PC-3 (cell line): ENCODE measurements around the gene GRK2. TPM values are rescaled to one million over a fixed set of nuclear protein-coding genes. Genes with fewer than 3 reads are reported as not detected.

Experiments
- ATAC-seq: fragments of 200-7000 bp; cut with Tn5 transposase; 2 replicates; pipeline ENCODE4 v1.9.1; 2020; ENCODE audit warnings: mild to moderate bottlenecking, moderate library complexity
- BruUV-seq: library from RNA; stranded (reverse); fragments of 400-500 nt; replicated peaks from 2 replicates; lab custom pipeline; 2021; lab: Mats Ljungman, UMichigan
- CTCF ChIA-PET: fragments of 300-600 bp; sonication (Branson Sonifier 250); formaldehyde crosslinking; loops from one replicate; lab custom pipeline; 2022; ENCODE audit warnings: antibody characterized with exemption; lab: Charles Lee
- POLR2A ChIA-PET: fragments of 300-600 bp; sonication (Branson Sonifier 250); formaldehyde crosslinking; loops from one replicate; lab custom pipeline; 2022; ENCODE audit warnings: antibody characterized with exemption; ENCODE audit not compliant: unreplicated experiment; lab: Charles Lee
- DNase-seq: peaks from one replicate; pipeline ENCODE4 v3.0.0-alpha.2; 2015
- H2AFZ ChIP-seq: fragments of 300-600 bp; sonication (generic); 2 replicates; pipeline ENCODE4 v1.6.0; 2016; ENCODE audit warnings: antibody characterized with exemption, low read length
- H3F3A ChIP-seq: fragments of 300-600 bp; sonication (generic); one replicate; pipeline ENCODE4 v1.6.0; 2017; ENCODE audit warnings: antibody characterized with exemption, low read length, control low read depth, mild to moderate bottlenecking; ENCODE audit not compliant: unreplicated experiment
- H3K27ac ChIP-seq: fragments of 300-600 bp; sonication (generic); 2 replicates; pipeline ENCODE4 v1.5.1; 2016; ENCODE audit warnings: mild to moderate bottlenecking, low read length
- H3K27me3 ChIP-seq: fragments of 300-600 bp; sonication (generic); 2 replicates; pipeline ENCODE4 v1.6.1; 2016; ENCODE audit warnings: low read length, mixed read lengths
- H3K36me3 ChIP-seq: fragments of 300-600 bp; sonication (generic); 2 replicates; pipeline ENCODE4 v1.6.1; 2016; ENCODE audit warnings: low read depth, mixed run types, low read length, mixed read lengths
- H3K4me1 ChIP-seq: fragments of 300-600 bp; sonication (generic); 2 replicates; pipeline ENCODE4 v1.5.1; 2016; ENCODE audit warnings: low read length; ENCODE audit not compliant: insufficient read depth
- H3K4me2 ChIP-seq: fragments of 300-600 bp; sonication (generic); 2 replicates; pipeline ENCODE4 v1.6.0; 2016; ENCODE audit warnings: low read length
- H3K4me3 ChIP-seq: fragments of 300-600 bp; sonication (generic); 2 replicates; pipeline ENCODE4 v1.5.1; 2016; ENCODE audit warnings: mild to moderate bottlenecking, low read length, mixed read lengths
- H3K79me2 ChIP-seq: fragments of 300-600 bp; sonication (generic); 2 replicates; pipeline ENCODE4 v1.6.1; 2017; ENCODE audit warnings: low read length, mixed read lengths
- H3K9ac ChIP-seq: fragments of 300-600 bp; sonication (generic); 2 replicates; pipeline ENCODE4 v1.6.0; 2016; ENCODE audit warnings: mild to moderate bottlenecking, low read length
- H3K9me2 ChIP-seq: fragments of 300-600 bp; sonication (generic); replicated peaks from 2 replicates; pipeline ENCODE4 v1.6.1; 2016; ENCODE audit warnings: mixed run types, low read length, mixed read lengths
- H3K9me3 ChIP-seq: fragments of 300-600 bp; sonication (generic); 2 replicates; pipeline ENCODE4 v1.6.1; 2016; ENCODE audit warnings: low read length, mixed read lengths
- H4K20me1 ChIP-seq: fragments of 300-600 bp; sonication (generic); 2 replicates; pipeline ENCODE4 v1.6.1; 2016; ENCODE audit warnings: low read length, mixed read lengths
- EZH2 ChIP-seq: fragments of 300-600 bp; sonication (generic); IDR thresholded peaks from one replicate; pipeline ENCODE4 v1.6.1; 2017; ENCODE audit warnings: antibody characterized with exemption, mild to moderate bottlenecking, low read length; ENCODE audit not compliant: unreplicated experiment
- EZH2phosphoT487 ChIP-seq: fragments of 300-600 bp; sonication (generic); IDR thresholded peaks from 2 replicates; pipeline ENCODE4 v1.6.1; 2018; ENCODE audit warnings: mild to moderate bottlenecking, antibody characterized with exemption, low read length, borderline replicate concordance
- intact Hi-C: fragments of 100-400 bp; cut with micrococcal nuclease; formaldehyde crosslinking; loops from 2 replicates; pipeline ENCODE4 v1.9.0; 2023
- total RNA-seq: library from RNA; depleted of rRNA; stranded (reverse); fragments of >200 nt; gene quantifications from 2 replicates; pipeline ENCODE4 v1.2.3, GENCODE V29; 2014
- TF ChIP-seq, protein P1 (sequence below): fragments of 300-600 bp; sonication (generic); conservative IDR thresholded peaks from 2 replicates; pipeline ENCODE4 v1.5.1; 2017; ENCODE audit warnings: antibody characterized with exemption, low read depth, mild to moderate bottlenecking, low read length

The GRK2 gene
- total RNA-seq, 1 experiment from 2014 or later: 103 TPM

DNA sequence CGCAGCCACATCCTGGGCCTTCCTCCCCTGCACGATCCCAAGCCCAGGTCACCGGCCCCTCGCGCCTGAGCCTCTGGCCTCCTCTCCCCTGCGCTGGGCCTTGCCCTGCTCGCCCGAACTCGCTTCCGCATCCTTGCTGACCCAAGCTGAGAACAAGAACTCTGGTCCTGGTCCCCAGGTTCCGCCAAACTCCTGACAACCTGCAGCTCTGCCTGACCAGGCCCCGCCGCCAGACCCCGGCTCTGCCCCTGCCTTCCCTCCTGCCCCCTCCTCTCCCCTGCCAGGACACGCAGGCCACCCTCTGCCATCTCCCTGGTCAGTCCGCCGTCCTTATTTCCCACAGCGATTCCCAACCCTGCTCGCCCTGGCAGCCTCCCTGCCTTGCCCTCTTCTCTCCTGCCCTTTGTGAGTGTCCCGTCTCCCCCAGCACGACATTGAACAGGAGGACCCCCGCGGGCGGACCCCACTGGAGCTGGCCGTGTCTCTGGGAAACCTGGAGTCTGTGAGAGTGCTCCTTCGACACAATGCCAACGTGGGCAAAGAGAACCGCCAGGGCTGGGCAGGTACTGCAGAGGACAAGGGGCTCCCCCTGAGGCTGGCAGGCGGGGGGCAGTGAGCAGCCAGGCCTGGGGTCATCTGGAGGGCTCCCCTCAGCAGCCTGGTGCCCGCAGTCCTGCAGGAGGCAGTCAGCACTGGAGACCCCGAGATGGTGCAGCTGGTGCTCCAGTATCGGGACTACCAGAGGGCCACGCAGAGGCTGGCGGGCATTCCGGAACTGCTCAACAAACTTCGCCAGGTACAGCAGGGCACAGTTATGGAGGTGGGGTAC is 23.6 kb downstream of the GRK2 start:
- Histone ChIP-seq H2AFZ (peak overlapping the region; percentile 52; the same call in 1 of the 2 replicates), H3F3A (no peaks in the 10 kb centered on the region), H3K9me3 (no peaks in the 10 kb centered on the region), H3K4me2 (peak overlapping the region; percentile 88), H3K4me3 (peak overlapping the region; percentile 85), H3K9ac (peak overlapping the region; percentile 86), H3K4me1 (peaks cover 44% of the 10 kb centered on the region), H3K36me3 (peaks cover 26% of the 10 kb centered on the region), H4K20me1 (peaks cover 4% of the 10 kb centered on the region; the same call in 1 of the 2 replicates), H3K79me2 (peaks cover 42% of the 10 kb centered on the region), H3K9me2 (no peaks in the 10 kb centered on the region), H3K27me3 (no peaks in the 10 kb centered on the region), H3K27ac (peak overlapping the region; percentile 21)
- peak; percentile 28 for DNase-seq
- ChIA-PET POLR2A (no interaction called here), CTCF (no interaction called here)
- BruUV-seq: TSS peak; percentile 8
- peak; percentile 19 for ATAC-seq
- TF ChIP-seq EZH2phosphoT487 (no peak), EZH2 (no peak)
- TF ChIP-seq, protein P1, sequence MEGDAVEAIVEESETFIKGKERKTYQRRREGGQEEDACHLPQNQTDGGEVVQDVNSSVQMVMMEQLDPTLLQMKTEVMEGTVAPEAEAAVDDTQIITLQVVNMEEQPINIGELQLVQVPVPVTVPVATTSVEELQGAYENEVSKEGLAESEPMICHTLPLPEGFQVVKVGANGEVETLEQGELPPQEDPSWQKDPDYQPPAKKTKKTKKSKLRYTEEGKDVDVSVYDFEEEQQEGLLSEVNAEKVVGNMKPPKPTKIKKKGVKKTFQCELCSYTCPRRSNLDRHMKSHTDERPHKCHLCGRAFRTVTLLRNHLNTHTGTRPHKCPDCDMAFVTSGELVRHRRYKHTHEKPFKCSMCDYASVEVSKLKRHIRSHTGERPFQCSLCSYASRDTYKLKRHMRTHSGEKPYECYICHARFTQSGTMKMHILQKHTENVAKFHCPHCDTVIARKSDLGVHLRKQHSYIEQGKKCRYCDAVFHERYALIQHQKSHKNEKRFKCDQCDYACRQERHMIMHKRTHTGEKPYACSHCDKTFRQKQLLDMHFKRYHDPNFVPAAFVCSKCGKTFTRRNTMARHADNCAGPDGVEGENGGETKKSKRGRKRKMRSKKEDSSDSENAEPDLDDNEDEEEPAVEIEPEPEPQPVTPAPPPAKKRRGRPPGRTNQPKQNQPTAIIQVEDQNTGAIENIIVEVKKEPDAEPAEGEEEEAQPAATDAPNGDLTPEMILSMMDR: no peak
- intact Hi-C loops: no loop called here

DNA sequence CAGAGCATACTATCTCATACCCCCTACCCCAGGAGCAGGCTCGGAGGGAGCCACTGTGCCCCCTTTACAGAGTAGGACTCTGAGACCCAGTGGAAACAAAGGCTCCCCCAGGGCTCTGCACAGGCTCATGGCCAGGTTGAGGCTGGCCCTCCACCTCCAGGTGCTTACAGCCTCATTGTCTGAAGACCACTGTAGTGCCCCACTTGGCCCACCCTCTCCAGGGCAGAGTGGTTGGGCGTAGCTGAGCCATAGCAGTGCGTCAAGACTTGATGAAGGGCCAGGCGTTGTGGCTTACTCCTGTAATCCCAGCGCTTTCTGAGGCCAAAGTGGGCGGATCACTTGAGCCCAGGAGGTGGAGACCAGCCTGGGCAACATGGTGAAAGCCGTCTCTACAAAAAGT is 24.5 kb downstream of the GRK2 start:
- no peak overlapping the region for H2AFZ ChIP-seq
- no peak overlapping the region for H3K9ac ChIP-seq
- ATAC-seq: no peak
- peaks cover 44% of the 10 kb centered on the region for H3K4me1 ChIP-seq
- no peak overlapping the region; the same call in 1 of the 2 replicates for H3K4me3 ChIP-seq
- TF ChIP-seq EZH2phosphoT487 (no peak), EZH2 (no peak)
- TF ChIP-seq, protein P1: no peak
- peak overlapping the region; percentile 88; the same call in 1 of the 2 replicates for H3K4me2 ChIP-seq
- H3K9me3 ChIP-seq: peaks cover 3% of the 10 kb centered on the region
- BruUV-seq: no TSS peak
- no peaks in the 10 kb centered on the region for H3K9me2 ChIP-seq
- ChIA-PET CTCF (no interaction called here), POLR2A (no interaction called here)
- H4K20me1 ChIP-seq: peaks cover 4% of the 10 kb centered on the region; the same call in 1 of the 2 replicates
- peaks cover 30% of the 10 kb centered on the region for H3K36me3 ChIP-seq
- H3K27me3 ChIP-seq: no peaks in the 10 kb centered on the region
- intact Hi-C loops: no loop called here
- H3F3A ChIP-seq: no peaks in the 10 kb centered on the region
- DNase-seq: no peak
- no peak overlapping the region for H3K27ac ChIP-seq
- H3K79me2 ChIP-seq: peaks cover 47% of the 10 kb centered on the region
